A549 (cell line): ENCODE results near the gene TREM1. TPM values are rescaled to one million over a fixed set of nuclear protein-coding genes. Genes with fewer than 3 reads are reported as not detected.

Experiments
- ATAC-seq, 2 experiments: fragments of 200-7000 bp in 1 of 2; fragments of >200 bp in 1 of 2; cut with Nextera tagmentation in 1 of 2; cut with Tn5 transposase in 1 of 2; 3 replicates each; pipeline versions ENCODE4 v1.8.0 to v1.9.1; 2018 to 2020; ENCODE audit warnings: mild to moderate bottlenecking in 1 of 2, moderate library complexity in 1 of 2
- CTCF ChIA-PET: fragments of 300-600 bp; sonication (Branson Sonifier 250); formaldehyde crosslinking; extraction: SDS; loops from one replicate; lab custom pipeline; 2021; ENCODE audit warnings: antibody characterized with exemption, inconsistent platforms; lab: Yijun Ruan, JAX
- POLR2A ChIA-PET: fragments of 350-600 bp; formaldehyde crosslinking; extraction: SDS; loops from one replicate; lab custom pipeline; 2021; ENCODE audit warnings: antibody characterized with exemption, inconsistent platforms; lab: Yijun Ruan, JAX
- DNase-seq, 2 experiments: peaks; one replicate each; pipeline versions ENCODE4 v3.0.0 to v3.0.0-alpha.2; 2011 to 2016; ENCODE audit warnings: low read depth in 1 of 2, low spot score in 1 of 2
- FAIRE-seq: peaks from 2 replicates; lab custom pipeline; 2011; peaks lifted over from hg19 to GRCh38; lab: Jason Lieb, UNC
- H3K27ac ChIP-seq, 2 experiments: fragments of >200 bp; sonication (Bioruptor Twin); formaldehyde crosslinking; 3 replicates each; pipeline ENCODE4 v1.5.1; 2016 to 2017
- H3K4me1 ChIP-seq: fragments of >200 bp; sonication (Bioruptor Twin); formaldehyde crosslinking; 3 replicates; pipeline ENCODE4 v1.6.1; 2016
- H3K4me2 ChIP-seq: fragments of >200 bp; sonication (Bioruptor Twin); formaldehyde crosslinking; 3 replicates; pipeline ENCODE4 v1.6.1; 2016
- H3K4me3 ChIP-seq: fragments of >200 bp; sonication (Bioruptor Twin); formaldehyde crosslinking; 3 replicates; pipeline ENCODE4 v1.5.1; 2016
- H3K9me3 ChIP-seq: fragments of >200 bp; sonication (Bioruptor Twin); formaldehyde crosslinking; 3 replicates; pipeline ENCODE4 v1.6.1; 2016
- BHLHE40 ChIP-seq: IDR thresholded peaks from 2 replicates; pipeline ENCODE4 v1.6.1; 2012; ENCODE audit warnings: low read depth, low read length, inconsistent platforms
- CTCF ChIP-seq: fragments of >200 bp; sonication (Bioruptor Twin); formaldehyde crosslinking; IDR thresholded peaks from 3 replicates; pipeline ENCODE4 v1.5.1; 2016
- EP300 ChIP-seq, 2 experiments: fragments of >200 bp; sonication (Bioruptor Twin); formaldehyde crosslinking; IDR thresholded peaks; 2 replicates in 1 of 2; 3 replicates in 1 of 2; pipeline ENCODE4 v1.6.1; 2016 to 2017
- FOSL2 ChIP-seq, 2 experiments: fragments of 450-650 bp in 1 of 2; fragments of >200 bp in 1 of 2; sonication (Bioruptor Twin) in 1 of 2; formaldehyde crosslinking; IDR thresholded peaks; 2 replicates each; pipeline versions ENCODE4 v1.5.0 to v1.6.1; 2016 to 2020; ENCODE audit warnings: mild to moderate bottlenecking in 1 of 2, moderate library complexity in 1 of 2
- HDAC2 ChIP-seq: fragments of 200-600 bp; sonication (generic); IDR thresholded peaks from 2 replicates; pipeline ENCODE4 v1.6.1; 2016
- HMGXB4 ChIP-seq: fragments of 250-450 bp; sonication (Bioruptor Pico); IDR thresholded peaks from 2 replicates; pipeline ENCODE4 v1.5.0; 2021; ENCODE audit warnings: mild to moderate bottlenecking, moderate library complexity, borderline replicate concordance
- HOXB5 ChIP-seq: fragments of 250-450 bp; sonication (Bioruptor Pico); IDR thresholded peaks from 2 replicates; pipeline ENCODE4 v1.5.0; 2020; ENCODE audit warnings: mild to moderate bottlenecking, moderate library complexity
- JUNB ChIP-seq: fragments of >200 bp; sonication (Bioruptor Twin); formaldehyde crosslinking; IDR thresholded peaks from 2 replicates; pipeline ENCODE4 v1.6.1; 2016
- NPAS2 ChIP-seq: fragments of 250-450 bp; sonication (Bioruptor Pico); IDR thresholded peaks from 2 replicates; pipeline ENCODE4 v1.8.0; 2022; ENCODE audit warnings: mild to moderate bottlenecking, moderate library complexity, borderline replicate concordance
- POLR2A ChIP-seq: IDR thresholded peaks from 2 replicates; pipeline ENCODE4 v1.6.1; 2012; ENCODE audit warnings: mild to moderate bottlenecking, low read length
- RAD21 ChIP-seq, 2 experiments: fragments of >200 bp in 1 of 2; sonication (Bioruptor Twin) in 1 of 2; formaldehyde crosslinking in 1 of 2; IDR thresholded peaks in 1 of 2; conservative IDR thresholded peaks in 1 of 2; 2 replicates in 1 of 2; 3 replicates in 1 of 2; pipeline ENCODE4 v1.6.1; 2012 to 2018; ENCODE audit warnings: inconsistent platforms in 1 of 2
- RCOR1 ChIP-seq: fragments of 150-350 bp; IDR thresholded peaks from 2 replicates; pipeline ENCODE4 v1.6.1; 2014; ENCODE audit warnings: antibody characterized with exemption, low read length, low read depth
- SMC3 ChIP-seq: fragments of >200 bp; sonication (Bioruptor Twin); formaldehyde crosslinking; IDR thresholded peaks from 3 replicates; pipeline ENCODE4 v1.6.1; 2018; ENCODE audit warnings: inconsistent platforms
- ZNF302 ChIP-seq: fragments of 250-450 bp; sonication (Bioruptor Pico); IDR thresholded peaks from 2 replicates; pipeline ENCODE4 v1.9.0; 2021; ENCODE audit warnings: inconsistent platforms, mild to moderate bottlenecking, moderate library complexity
- ZSCAN20 ChIP-seq: fragments of 250-450 bp; sonication (Bioruptor Pico); IDR thresholded peaks from 2 replicates; pipeline ENCODE4 v1.8.0; 2022; ENCODE audit warnings: mild to moderate bottlenecking, moderate library complexity
- WGBS: methylation state at CpG from one replicate; pipeline ENCODE4 v1.1.6; 2017; ENCODE audit errors: missing lambda C conversion rate; 5-methylcytosine and 5-hydroxymethylcytosine counted together
- polyA plus RNA-seq, 4 experiments: library from polyadenylated mRNA; depleted of rRNA in 3 of 4; stranded (reverse); fragments of >200 nt; fragmentation: RNase III in 1 of 4; extraction: RNeasy Plus Mini Kit Qiagen cat#74134 plus additional on column Dnase treatment in 1 of 4; gene quantifications; 2 replicates in 3 of 4; 3 replicates in 1 of 4; pipeline ENCODE4 v1.2.3, GENCODE V29; 2011 to 2017
- TF ChIP-seq, protein P1 (sequence below): fragments of >200 bp; sonication (Bioruptor Twin); formaldehyde crosslinking; IDR thresholded peaks from 2 replicates; pipeline ENCODE4 v1.6.1; 2016
- TF ChIP-seq, protein P2 (sequence below): IDR thresholded peaks from 2 replicates; pipeline ENCODE4 v1.6.1; 2012

TREM1 gene
- polyA plus RNA-seq, 2 of the 4 experiments (the other 2 are of a cell fraction), result not detected

- DNase-seq (peak; percentile 28 to 52), ATAC-seq (peak in 1 of 2 experiments; percentile 61; a peak in 1 of 6 replicates), FAIRE-seq (no peak)
- no peak overlapping the region; the same call in 2 of the 3 replicates for H3K4me3 ChIP-seq
- CTCF ChIA-PET, result interaction anchor here (0.6 to 8.3 kb wide), 7 partner anchors 13 to 182 kb away, joined by 3 to 92 read pairs (median 4); no protein-coding TSS in a partner anchor
- no peak overlapping the region for H3K27ac ChIP-seq
- POLR2A ChIA-PET, result no interaction called here
- H3K4me2 ChIP-seq, result peak overlapping the region; percentile 45
- peaks cover 3% of the 10 kb centered on the region; the same call in 1 of the 3 replicates for H3K4me1 ChIP-seq
- no peaks in the 10 kb centered on the region; the same call in 2 of the 3 replicates for H3K9me3 ChIP-seq
- WGBS, result 5% methylated on average over 13 of the region's 13 CpGs
- TF ChIP-seq FOSL2 (IDR thresholded peaks at IDR 0.05) (no peak), FOSL2 (CRISPR knock-in tag; IDR thresholded peaks at IDR 0.05) (0 out of 2 replicates have a peak, but pooled peaks have one; percentile 11), BHLHE40 (no peak), CTCF (peak; percentile 54), NPAS2 (CRISPR knock-in tag) (no peak), SMC3 (peak; percentile 50), HOXB5 (CRISPR knock-in tag) (no peak), RAD21 (conservative IDR thresholded peaks at IDR 0.05 in 1 of 2, IDR thresholded peaks at IDR 0.05 in 1 of 2) (peak; percentile 48 to 51), EP300 (IDR thresholded peaks at IDR 0.05) (no peak), ZNF302 (CRISPR knock-in tag) (no peak), ZSCAN20 (CRISPR knock-in tag) (no peak), HDAC2 (no peak)
- TF ChIP-seq, protein P1, sequence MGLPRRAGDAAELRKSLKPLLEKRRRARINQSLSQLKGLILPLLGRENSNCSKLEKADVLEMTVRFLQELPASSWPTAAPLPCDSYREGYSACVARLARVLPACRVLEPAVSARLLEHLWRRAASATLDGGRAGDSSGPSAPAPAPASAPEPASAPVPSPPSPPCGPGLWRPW, result no peak
- TF ChIP-seq, protein P2, sequence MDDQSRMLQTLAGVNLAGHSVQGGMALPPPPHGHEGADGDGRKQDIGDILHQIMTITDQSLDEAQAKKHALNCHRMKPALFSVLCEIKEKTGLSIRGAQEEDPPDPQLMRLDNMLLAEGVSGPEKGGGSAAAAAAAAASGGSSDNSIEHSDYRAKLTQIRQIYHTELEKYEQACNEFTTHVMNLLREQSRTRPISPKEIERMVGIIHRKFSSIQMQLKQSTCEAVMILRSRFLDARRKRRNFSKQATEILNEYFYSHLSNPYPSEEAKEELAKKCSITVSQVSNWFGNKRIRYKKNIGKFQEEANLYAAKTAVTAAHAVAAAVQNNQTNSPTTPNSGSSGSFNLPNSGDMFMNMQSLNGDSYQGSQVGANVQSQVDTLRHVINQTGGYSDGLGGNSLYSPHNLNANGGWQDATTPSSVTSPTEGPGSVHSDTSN, result no peak
Observed at GRCh38 chr6:41306187-41306854, 19.8 kb upstream of the TREM1 start.

GRCh38 chr6:41302638-41303037 is 16.2 kb upstream of the TREM1 start:
- CTCF ChIA-PET, result no interaction called here
- TF ChIP-seq RCOR1 (no peak), POLR2A (no peak), JUNB (no peak), HMGXB4 (CRISPR knock-in tag) (no peak), SMC3 (no peak)
- TF ChIP-seq, all 56 proteins: peak for 0
- POLR2A ChIA-PET, result no interaction called here

More at GRCh38 chr6:41302638-41303037, 16.2 kb upstream of the TREM1 start:
- DNase-seq (no peak), ATAC-seq (no peak), FAIRE-seq (no peak)
- 40% methylated on average over 5 of the region's 5 CpGs for WGBS
- Histone ChIP-seq H3K9me3 (no peaks in the 10 kb centered on the region; the same call in 2 of the 3 replicates), H3K4me1 (peaks cover 3% of the 10 kb centered on the region; the same call in 1 of the 3 replicates), H3K4me2 (no peak overlapping the region), H3K4me3 (no peak overlapping the region), H3K27ac (no peak overlapping the region)
